ENCODE data around the gene IL4I1.
A peak's percentile ranks its signal among the peaks of the same experiment; 100 is the strongest.
"Not testable (repeated sequence)": the region's sequence is repeated elsewhere in the genome, so short reads cannot be mapped to it uniquely, and the experiment has no call there.

The IL4I1 gene, protein sequence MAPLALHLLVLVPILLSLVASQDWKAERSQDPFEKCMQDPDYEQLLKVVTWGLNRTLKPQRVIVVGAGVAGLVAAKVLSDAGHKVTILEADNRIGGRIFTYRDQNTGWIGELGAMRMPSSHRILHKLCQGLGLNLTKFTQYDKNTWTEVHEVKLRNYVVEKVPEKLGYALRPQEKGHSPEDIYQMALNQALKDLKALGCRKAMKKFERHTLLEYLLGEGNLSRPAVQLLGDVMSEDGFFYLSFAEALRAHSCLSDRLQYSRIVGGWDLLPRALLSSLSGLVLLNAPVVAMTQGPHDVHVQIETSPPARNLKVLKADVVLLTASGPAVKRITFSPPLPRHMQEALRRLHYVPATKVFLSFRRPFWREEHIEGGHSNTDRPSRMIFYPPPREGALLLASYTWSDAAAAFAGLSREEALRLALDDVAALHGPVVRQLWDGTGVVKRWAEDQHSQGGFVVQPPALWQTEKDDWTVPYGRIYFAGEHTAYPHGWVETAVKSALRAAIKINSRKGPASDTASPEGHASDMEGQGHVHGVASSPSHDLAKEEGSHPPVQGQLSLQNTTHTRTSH

DNA sequence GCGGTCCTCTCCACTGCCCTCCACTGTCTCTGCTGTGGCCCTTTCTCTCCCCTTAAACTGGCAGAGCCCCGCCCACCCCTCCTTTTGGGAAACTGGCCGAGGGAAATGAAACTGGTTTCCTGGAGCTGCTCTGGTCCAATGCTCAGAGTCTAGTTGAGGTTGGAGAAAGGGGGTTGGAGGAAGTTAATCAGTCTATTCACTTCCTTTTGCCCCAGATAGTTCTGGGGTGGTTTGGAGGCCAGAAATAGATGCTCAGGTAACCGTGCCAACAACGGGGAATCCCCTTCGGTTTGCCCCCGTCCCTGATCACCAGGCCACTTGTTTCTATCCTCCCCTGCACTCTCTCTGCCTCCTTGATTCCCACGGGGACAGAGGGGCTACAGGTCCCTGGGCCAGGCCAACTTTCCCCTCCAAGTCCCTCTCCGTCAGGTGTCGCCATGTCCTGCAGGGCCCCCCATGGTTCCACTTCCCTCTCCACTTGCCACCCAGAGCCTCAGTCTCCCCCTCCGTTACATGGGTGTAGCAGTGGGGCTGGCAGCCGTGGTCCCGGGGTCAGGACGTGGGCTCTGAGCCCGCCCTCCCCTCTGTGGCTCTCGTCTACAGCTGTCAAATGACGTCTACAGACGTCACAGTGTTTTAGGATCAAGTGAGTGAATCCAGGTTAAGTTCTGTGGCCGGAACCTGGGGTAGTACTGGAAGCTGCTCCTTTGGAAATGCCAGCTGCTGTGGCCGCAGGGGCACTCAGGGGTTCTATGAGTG lies at the start of gene IL4I1:
Gene IL4I1 (minus strand): TSS at position 25 of the 759 bp plus-strand sequence. CDS start 727 bp downstream, outside the sequence.
- DNase-seq (ENCODE audit: low read depth) = no peak

DNA sequence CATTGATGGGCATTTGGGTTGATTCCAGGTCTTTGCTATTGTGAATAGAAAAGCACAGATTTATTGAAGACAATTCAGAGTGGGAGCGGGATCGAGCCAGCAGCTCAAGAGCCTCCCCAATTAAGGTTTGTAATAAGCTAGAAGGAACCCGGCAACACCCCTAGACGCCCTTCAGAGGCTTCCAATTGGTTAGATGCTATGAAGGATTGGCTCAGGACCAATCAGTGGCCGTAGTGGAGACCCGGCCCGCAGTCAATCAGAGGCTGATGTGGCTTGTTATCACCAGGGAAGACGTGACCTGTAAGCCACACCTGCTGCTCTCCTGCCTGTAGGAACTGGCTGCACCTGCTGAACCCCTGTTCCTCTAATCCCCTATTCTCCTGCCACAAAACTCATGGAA lies 49.7 kb upstream of the IL4I1 start:
- no peak for DNase-seq (ENCODE audit: low read depth)

DNA sequence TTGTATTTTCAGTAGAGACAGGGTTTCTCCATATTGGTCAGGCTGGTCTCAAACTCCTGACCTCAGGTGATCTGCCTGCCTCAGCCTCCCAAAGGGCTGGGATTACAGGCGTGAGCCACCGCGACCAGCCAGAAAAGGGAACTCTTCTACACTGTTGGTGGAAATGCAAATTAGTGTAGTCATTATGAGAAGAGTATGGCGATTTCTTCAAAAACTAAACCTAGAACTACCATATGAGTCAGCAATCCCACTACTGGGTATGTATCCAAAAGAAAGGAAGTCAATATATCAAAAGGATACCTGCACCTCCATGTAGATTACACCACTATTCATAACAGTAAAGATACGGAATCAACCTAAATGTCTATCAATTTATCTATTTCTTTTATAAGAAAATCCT lies 47.9 kb upstream of the IL4I1 start:
- DNase-seq (ENCODE audit: low read depth) = not testable (repeated sequence)

DNA sequence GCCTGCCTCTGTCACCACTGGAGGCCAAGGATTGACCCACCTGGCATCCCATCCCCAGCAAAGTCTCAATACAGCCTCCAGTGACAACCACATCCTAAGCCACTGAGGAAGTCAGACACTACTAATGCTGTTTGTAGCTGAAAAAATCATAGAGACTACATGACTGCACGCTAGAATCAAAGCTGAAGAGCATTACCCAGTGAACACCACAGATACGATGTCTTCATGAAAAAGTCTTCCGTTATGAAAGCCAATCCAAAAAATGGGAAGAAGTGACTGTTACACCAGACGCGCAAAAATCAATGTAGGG lies 43.8 kb upstream of the IL4I1 start:
- no peak for DNase-seq (ENCODE audit: low read depth)

DNA sequence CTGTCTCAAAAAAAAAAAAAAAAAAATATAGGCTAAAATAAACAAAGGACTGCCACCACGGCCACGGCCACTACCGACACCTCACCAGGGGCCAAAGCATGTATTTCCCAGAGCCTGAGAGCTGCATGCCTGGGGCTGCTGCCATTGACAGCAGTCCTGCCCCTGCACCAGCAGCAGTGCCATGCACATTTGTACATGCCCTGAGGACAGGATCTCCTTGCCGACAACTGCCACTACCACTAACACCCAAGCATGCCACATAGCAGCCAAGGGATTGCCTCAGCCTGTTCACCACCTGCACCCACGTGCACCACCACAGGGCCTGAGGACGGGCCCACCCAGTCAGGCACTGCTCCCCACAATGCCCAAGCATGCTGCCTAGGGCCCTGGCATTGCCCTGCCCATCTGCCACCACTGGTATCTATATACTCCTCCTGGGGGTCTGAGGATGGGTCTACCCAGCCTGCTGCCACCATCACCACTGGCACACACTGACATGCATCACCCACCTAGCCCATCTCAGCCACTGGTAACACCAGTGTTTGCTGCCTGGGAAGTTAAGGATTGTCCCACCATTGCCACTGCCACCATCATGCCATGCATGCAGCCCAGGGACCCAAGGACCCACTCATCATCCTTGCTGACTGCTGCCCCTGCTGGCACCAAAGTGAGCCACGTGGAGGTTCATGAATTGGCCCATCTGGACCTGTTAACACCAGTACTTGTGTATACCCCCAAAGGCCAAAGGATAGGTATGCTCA lies 43.2 kb upstream of the IL4I1 start:
- no peak for DNase-seq (ENCODE audit: low read depth)

DNA sequence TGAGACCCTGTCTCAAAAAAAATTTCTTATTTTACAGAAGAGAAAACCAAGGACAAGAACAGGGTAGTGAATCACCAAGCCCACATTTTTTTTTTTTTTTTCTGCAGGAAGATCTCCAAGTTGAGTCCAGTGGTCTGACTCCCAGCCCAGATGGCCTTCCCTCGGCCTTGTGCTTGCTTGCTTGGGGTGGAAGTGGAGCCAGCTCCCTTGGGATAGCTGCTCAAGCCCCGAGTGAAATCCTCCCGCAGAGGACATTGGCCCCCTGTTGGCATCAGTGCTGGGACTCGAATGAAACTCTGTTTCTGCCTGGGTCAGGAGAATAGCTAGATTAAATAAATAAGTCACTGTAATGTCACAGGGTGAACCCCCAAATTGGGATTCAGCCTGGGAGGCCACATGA lies 42.0 kb upstream of the IL4I1 start:
- no peak for DNase-seq (ENCODE audit: low read depth)

DNA sequence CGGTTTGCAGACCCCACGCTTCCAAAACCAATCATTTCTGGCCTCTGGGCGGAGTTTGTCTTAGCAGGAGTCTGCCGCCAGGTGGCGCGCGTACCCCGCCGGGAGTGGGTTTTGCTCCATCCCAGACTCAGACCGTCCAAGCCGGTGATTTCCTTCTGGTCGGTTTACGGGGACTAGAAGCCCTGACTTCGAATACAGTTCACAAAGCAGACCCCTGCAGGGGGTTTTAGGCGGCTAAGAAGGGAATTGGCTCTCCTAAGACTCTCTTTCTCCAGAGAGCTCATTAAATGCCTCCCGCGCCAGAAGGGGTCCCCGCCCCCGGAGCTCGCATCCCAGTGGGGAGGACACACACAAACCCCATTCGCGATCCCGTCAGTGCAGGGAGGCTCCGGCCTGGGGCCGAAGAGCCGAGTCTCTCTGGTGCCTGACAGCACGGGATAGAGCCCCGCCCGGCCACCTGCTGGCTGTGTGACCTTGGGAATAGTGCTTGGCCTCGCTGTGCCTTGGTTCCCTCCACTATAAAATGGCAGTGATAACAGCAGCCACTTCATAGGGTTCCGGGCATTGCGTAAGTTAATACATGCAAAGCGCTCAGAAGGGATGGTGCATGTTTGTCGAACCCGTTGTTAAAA lies 41.2 kb upstream of the IL4I1 start:
- peak; percentile 29 for DNase-seq (ENCODE audit: low read depth)

DNA sequence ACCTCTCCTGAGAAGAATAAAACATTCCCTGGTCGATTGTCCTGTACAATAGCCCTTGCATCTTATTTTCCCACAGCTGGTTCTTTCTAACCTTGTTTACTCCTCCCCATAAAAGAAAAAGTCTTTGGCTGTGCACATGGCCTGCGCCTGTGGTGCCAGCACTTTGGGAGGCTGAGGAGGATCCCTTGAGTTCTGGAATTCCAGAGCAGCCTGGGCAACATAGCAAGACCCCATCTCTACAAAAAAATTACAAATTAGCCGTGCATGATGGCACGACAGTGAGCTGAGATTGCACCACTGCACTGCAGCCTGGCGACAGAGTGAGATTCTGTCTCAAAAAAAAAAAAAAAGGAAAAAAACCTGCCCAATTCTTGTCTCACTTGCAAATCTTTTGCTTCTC lies 39.9 kb upstream of the IL4I1 start:
- DNase-seq (ENCODE audit: low read depth) = no peak

DNA sequence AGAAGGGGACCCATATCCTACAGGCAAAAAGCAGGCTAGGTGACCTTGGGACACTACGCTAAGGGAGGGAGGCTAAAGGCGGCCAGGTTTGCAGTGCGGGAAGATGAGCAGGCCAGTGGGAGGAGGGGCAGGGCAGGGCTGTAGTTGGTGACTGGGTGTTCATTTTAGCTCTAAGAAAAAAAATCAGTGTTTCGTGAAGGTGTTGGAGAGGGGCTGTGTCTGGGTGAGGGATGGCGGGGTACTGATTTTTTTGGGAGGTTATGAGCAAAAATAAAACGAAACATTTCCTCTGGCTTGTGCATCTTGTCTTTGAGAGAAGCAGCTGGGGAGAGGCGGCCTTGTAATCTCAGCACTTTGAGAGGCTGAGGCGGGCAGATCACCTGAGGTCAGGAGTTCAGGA lies 37.0 kb upstream of the IL4I1 start:
- no peak for DNase-seq (ENCODE audit: low read depth)

DNA sequence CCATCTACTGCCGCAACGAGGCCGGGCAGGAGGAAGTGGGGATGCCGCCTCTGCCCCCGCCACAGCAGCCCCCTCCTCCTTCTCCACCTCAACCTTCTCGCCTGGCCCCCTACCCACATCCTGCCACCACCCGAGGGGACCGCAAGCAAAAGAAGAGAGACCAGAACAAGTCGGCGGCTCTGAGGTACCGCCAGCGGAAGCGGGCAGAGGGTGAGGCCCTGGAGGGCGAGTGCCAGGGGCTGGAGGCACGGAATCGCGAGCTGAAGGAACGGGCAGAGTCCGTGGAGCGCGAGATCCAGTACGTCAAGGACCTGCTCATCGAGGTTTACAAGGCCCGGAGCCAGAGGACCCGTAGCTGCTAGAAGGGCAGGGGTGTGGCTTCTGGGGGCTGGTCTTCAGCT lies 36.0 kb upstream of the IL4I1 start:
- DNase-seq (ENCODE audit: low read depth) = no peak

DNA sequence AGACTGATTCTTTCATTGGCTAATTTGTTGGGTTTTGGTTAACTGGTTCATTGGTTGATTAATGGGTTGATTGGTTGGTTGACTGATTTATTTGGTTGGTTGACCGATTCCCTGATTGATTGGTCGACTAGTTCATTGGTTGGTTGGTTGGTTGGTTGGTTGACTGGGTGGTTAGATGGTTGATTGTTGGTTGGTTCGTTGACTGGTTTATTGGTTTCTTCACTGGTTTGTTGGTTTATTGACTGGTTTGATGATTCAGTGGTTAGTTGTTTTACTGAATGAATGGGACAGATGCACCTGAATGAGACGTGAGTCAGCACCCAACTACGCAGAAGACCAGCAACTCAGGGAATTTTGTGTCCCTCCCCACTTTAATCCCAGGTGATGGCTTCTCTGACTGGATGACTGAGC lies 35.4 kb upstream of the IL4I1 start:
- DNase-seq (ENCODE audit: low read depth) = no peak

DNA sequence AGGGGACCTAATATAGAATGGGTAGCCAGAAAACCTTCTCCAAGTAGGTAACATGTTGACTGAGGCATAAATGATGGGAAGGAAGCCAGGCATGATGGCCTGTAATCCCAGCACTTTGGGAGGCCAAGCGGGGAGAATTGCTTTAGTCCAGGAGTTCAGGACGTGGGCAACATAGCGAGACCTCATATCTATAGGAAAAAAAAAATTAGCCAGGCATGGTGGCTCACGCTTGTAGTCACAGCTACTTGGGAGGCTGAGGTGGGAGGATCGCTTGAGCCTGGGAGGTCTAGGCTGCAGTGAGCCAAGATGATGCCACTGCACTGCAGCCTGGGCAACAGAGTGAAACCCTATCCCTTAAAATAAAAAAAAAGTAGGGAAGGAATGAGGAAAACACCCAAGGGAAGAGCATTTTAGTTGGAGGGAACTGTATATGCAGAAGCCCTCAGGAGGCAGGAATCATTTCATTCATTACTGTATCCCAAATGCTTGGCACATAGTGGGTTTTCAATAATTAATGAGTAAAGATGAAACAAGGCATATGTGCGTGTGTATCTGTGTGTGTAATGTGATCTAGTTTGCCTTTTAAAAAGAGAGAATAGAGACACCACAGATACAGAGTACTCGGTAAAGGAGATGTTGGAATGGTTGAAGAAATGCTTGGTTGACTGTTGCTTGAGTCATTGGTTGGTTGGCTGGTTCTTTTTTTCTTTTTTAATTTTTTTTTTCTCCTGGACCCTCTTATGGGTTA lies 34.8 kb upstream of the IL4I1 start:
- no peak for DNase-seq (ENCODE audit: low read depth)

DNA sequence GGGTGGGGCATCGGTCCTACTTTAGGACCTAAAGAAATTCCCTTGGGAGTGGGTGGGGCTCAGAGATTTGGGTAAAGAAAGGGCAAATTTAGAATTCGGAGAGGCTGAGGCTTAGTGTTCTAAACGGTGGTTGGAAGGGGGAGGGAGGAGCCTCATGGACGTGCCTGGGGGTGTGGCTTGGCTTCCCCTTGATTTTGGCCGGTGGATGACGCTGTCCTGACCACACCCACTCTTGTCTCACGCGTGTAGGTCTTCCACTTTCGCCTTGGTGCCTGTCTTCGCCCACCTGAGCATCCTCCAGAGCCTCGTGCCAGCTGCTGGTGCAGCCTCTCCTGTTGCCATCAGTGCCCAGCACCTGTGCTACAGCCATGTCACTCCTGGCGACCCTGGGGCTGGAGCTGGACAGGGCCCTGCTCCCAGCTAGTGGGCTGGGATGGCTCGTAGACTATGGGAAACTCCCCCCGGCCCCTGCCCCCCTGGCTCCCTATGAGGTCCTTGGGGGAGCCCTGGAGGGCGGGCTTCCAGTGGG lies 33.9 kb upstream of the IL4I1 start:
- no peak for DNase-seq (ENCODE audit: low read depth)

DNA sequence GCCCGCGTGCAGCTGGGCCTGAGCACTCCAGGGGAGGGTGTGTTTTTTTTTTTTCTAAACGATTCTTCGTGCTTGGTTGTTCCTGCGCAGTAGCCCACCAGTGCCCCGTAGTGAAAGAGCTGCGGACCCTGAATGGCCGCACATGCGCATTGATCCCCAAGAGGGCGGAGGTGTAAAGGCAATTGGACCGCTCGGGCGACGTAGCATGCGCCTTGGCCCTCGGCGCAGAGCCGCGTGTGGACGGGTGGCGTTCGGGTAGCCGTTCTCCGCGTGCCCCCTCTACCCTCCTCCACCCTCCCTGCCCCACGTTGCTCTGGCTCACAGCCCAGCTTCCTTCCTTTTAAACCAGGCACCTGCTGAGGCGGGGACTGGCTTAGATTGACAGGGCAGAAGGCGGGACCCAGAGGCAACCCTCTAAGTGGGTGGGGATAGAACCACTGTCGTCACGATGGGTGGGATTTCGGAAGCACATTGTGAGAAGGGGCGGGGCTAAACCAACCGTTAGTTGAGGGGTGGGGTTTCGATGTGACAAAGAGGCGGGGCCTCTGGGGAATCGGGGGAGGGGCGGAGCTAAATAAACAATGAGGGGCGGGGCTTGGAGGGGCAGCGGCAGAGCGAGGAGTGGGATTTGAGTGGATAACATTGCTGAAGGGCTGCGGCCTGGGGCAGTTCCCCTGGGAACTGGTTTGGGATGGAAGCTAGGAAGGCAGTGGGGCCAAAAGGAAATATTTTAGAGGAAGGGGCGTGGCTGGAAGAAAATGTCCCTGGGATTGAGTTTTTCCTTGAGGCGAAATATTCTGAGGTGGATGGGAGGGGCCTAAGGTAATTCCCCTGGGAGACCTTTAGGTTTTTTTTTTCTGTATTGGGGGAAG lies 33.2 kb upstream of the IL4I1 start:
- peak; percentile 87 for DNase-seq (ENCODE audit: low read depth)

DNA sequence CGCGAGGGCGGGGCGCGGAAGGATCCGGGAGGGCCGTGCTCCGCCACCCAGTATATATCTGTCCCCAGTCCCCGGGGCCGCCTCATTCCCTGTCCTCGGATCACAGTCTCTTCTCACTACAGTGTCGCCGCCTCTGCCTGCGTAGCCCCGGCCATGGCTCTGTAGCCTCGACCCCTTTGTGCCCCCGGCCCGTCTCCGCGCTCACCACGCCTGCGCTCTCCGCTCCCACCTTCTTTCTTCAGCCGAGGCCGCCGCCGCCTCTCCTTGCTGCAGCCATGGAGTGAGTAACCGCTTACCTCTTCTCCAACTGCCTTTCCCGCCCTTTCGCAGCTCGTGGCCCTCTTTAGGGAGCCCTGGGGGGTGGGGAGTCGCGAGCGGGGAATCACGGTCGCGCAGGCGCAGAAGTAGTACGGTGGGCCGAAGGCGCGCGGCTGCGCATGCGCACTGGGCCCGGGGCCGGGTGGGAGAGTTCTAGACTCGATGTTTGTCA lies 32.5 kb upstream of the IL4I1 start, which contains the start of the genes ATF5 and NUP62:
Gene ATF5 (plus strand): TSS at position 85 of the 490 bp plus-strand sequence. CDS start 1,646 bp downstream, outside the sequence.
Gene NUP62 (minus strand): TSS at position 384 of the 490 bp plus-strand sequence. CDS start 19,697 bp downstream, outside the sequence.
- peak; percentile 60 for DNase-seq (ENCODE audit: low read depth)

DNA sequence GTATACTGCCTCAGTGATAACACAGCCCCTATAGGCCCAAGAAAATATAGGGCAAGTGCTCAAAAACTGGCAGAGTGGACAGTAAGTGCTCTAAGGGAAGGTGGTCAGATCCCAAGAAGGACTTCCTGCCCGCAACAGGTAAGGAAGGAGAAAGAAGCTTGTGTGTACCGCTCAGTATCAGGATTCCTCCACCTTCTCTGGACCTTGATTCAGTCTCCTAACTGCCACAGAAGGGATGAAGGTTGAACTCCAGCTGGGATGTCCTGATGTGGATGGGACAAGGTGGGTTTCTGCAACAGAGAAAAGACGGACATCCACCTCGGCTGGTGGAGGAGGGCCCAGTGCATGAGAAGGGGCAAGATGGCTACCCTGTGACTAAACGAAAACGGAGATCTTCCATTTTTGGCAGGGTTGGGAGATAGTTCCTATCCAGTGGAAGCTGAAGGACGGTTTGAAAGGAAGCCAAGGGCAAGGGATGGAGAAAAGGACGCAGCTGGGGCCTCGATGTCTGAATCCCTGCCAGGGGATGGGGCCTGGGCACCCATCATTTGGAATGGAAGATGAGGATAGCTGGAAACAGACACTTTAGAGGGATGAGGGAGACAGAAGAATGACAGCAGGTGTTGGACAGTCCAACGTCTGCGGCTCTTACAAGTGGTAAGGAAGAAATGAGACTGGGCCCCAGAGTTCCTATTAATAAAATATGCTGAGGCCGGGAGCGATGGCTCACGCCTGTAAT lies 31.0 kb upstream of the IL4I1 start:
- DNase-seq (ENCODE audit: low read depth) = no peak

DNA sequence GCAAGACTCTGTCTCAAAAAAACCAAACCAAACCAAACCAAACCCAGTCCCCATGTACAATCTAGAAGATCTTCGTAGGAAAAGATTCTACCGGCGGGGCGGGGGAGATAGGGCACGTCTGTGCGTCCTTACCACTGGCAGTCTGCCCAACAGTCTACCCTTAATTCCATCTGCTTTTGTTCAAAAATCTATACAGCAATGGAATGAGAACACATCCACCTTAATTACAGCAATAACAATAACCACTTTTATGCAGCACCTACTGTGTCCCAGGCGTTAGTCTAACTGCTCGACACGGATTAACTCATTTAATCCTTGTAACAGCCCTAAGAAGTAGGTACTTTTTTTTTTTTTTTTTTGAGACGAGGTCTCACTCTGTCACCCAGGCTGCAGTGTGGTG lies 29.8 kb upstream of the IL4I1 start:
- DNase-seq (ENCODE audit: low read depth) = no peak

DNA sequence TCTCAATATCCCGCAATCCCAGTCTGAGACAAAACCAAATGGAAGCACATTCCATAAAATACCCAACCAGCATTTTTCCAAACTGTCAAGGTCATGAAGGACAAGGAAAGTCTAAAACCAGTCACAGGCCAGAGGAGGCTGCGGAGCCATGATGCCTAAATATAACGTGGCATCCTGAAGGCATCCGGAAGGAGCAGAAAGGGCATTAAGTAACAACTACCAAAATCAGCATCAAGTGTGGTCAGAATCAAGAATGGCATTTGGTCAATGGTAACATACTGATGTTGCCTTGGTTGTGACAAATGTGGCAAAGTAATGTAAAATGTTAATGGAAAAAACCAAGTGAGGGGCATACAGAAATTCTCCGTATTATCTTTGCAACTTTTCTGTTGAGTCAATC lies 28.8 kb upstream of the IL4I1 start:
- DNase-seq (ENCODE audit: low read depth) = no peak

DNA sequence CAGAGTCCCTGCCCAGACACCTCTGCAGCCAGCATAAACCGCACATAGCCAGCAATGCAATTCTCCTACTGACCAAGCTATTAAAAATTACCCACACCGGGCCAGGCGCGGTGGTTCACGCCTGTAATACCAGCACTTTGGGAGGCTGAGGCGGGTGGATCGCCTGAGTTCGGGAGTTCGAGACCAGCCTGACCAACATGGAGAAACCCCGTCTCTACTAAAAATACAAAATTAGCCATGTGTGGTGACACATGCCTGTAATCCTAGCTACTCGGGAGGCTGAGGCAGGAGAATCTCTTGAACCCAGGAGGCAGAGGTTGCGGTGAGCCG lies 28.2 kb upstream of the IL4I1 start:
- not testable (repeated sequence) for DNase-seq (ENCODE audit: low read depth)
